ENCODE data around the gene NTM.

DNA sequence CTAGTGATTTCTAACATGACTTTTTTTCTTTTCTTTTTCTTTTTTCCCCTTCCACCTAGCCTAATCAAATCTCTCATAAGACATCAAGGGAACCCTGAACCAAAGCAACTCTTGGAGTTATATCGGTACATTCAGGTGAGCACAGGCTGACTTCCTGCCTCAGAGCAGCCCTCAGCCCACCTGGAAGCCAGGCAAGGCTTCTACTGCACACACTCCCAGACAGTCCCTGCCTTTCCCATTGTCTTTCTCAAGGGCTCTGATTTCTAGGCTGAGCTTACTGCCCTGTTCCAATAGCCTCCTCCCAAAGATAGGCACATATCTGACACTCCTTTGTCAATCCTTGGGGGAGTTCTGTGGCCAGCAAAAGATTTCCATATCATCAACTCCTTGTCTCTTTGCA is 629.5 kb downstream of the NTM start:
- TF ChIP-seq, protein P1, sequence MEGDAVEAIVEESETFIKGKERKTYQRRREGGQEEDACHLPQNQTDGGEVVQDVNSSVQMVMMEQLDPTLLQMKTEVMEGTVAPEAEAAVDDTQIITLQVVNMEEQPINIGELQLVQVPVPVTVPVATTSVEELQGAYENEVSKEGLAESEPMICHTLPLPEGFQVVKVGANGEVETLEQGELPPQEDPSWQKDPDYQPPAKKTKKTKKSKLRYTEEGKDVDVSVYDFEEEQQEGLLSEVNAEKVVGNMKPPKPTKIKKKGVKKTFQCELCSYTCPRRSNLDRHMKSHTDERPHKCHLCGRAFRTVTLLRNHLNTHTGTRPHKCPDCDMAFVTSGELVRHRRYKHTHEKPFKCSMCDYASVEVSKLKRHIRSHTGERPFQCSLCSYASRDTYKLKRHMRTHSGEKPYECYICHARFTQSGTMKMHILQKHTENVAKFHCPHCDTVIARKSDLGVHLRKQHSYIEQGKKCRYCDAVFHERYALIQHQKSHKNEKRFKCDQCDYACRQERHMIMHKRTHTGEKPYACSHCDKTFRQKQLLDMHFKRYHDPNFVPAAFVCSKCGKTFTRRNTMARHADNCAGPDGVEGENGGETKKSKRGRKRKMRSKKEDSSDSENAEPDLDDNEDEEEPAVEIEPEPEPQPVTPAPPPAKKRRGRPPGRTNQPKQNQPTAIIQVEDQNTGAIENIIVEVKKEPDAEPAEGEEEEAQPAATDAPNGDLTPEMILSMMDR (IDR thresholded peaks at IDR 0.05; ENCODE audit: insufficient read depth, low read length), result no peak
- no peak for TF ChIP-seq POLR2AphosphoS5 (IDR thresholded peaks at IDR 0.05; ENCODE audit: low read depth)
